Measurements from ENCODE around the gene AUTS2.

- no peak for TF ChIP-seq CTCF (IDR thresholded peaks at IDR 0.05)
- TF ChIP-seq POLR2A (IDR thresholded peaks at IDR 0.05): no peak
These were observed 763.5 kb downstream of the AUTS2 start for GRCh38 chr7:70361821-70362220.
